Memory B cell (primary cell): ENCODE results near the gene PRDM1.

Source experiments
- ATAC-seq: fragments of 150-1000 bp; cut with Tn5 transposase; 2 replicates; pipeline ENCODE4 v1.10.0; 2021; ENCODE audit warnings: low read depth, mild to moderate bottlenecking, moderate library complexity
- DNase-seq, 2 donors: peaks; one replicate each; pipeline ENCODE4 v3.0.0; 2022; ENCODE audit warnings: low spot score in 2 of 2
- H3K27ac Mint-ChIP-seq: one replicate; pipeline ENCODE4 v1.8.0; 2022; ENCODE audit warnings: mild to moderate bottlenecking, moderate library complexity, mixed read lengths
- H3K27me3 Mint-ChIP-seq: one replicate; pipeline ENCODE4 v1.8.0; 2022; ENCODE audit warnings: mixed read lengths
- H3K36me3 Mint-ChIP-seq: one replicate; pipeline ENCODE4 v1.8.0; 2022; ENCODE audit warnings: mild to moderate bottlenecking, mixed read lengths
- H3K4me1 Mint-ChIP-seq: one replicate; pipeline ENCODE4 v1.8.0; 2022; ENCODE audit warnings: mixed read lengths
- H3K4me3 Mint-ChIP-seq: one replicate; pipeline ENCODE4 v1.8.0; 2022; ENCODE audit warnings: mild to moderate bottlenecking, moderate library complexity, mixed read lengths
- H3K9me3 Mint-ChIP-seq: one replicate; pipeline ENCODE4 v1.8.0; 2022; ENCODE audit warnings: mixed read lengths

The PRDM1 gene

DNA sequence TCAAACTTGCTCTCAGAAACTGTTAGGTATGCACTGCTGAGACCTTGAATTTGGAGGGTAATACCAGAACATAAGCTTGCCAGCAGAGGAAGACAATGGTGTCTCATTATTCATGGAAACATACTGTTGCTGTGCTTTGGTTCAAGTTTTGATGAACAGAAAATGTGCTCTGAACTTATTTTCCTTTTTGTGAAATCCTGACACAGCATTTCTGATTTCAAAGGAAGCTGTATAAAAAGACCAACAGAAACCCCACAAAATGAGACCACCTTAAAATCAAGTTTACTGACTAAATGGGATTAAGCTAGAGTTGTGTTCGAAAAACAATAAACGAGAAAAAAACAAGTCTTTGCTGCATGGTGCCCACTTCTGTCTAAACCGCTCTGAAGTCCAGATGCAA, 70.3 kb downstream of the PRDM1 start:
- H3K4me1 Mint-ChIP-seq = no peaks in the 10 kb centered on the region
- no peaks in the 10 kb centered on the region for H3K36me3 Mint-ChIP-seq
- no peaks in the 10 kb centered on the region for H3K9me3 Mint-ChIP-seq
- no peak for ATAC-seq
- no peaks in the 10 kb centered on the region for H3K27me3 Mint-ChIP-seq
- H3K27ac Mint-ChIP-seq = no peak overlapping the region
- no peak overlapping the region for H3K4me3 Mint-ChIP-seq
- DNase-seq = no peak

DNA sequence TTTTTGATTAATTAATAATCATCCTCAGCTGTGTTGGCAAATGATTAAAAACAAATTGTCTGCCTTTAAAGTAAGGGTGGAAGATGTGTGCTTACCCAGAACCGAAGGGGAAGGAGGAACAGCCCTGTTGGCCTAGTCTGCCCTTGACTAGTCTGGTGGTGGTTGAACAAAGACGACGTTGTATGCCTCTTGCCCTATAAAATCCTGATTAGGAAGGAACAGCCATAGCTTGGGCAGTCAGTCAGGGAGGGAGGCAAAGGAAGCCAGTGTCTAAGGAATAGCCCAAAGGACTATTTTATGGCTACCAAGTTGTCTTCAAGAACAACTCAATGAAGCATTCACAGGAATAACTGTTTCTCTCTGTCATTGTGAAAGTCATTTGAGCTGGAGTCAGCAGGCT, 70.7 kb downstream of the PRDM1 start:
- no peaks in the 10 kb centered on the region for H3K27me3 Mint-ChIP-seq

DNA sequence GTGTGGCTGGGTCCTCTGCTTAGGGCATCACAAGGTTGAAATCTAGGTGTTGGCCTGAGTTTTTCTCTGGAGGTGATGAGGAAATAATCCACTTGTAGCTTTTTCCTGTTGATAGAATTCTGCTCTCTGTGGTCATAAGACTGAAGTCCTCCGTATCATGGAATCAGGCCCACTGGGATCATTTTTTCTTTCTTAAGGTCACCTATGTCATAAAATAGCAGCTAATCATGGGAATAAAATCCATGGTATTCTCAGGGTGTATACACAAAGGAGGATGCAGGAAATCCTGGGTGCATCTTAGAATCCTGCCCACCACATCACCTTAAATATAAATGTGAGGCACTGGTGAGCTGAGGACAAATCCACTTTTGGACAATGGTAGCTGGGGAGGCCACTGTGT, 72.7 kb downstream of the PRDM1 start:
- Mint-ChIP-seq H3K4me3 (no peak overlapping the region), H3K27ac (no peak overlapping the region), H3K36me3 (no peaks in the 10 kb centered on the region), H3K27me3 (no peaks in the 10 kb centered on the region), H3K9me3 (no peaks in the 10 kb centered on the region), H3K4me1 (peaks cover 8% of the 10 kb centered on the region)
- DNase-seq (no peak), ATAC-seq (no peak)

More for the DNA sequence above, 70.7 kb downstream of the PRDM1 start:
- DNase-seq (no peak), ATAC-seq (no peak)
- H3K4me1 Mint-ChIP-seq = no peaks in the 10 kb centered on the region
- no peaks in the 10 kb centered on the region for H3K9me3 Mint-ChIP-seq
- H3K36me3 Mint-ChIP-seq = no peaks in the 10 kb centered on the region
- H3K4me3 Mint-ChIP-seq = no peak overlapping the region
- H3K27ac Mint-ChIP-seq = no peak overlapping the region
